Left ventricle myocardium inferior (tissue), 1 donor: Measurements from ENCODE around the gene SCAF8. TPM values are rescaled to one million over a fixed set of nuclear protein-coding genes. Genes with fewer than 3 reads are reported as not detected.
"Not testable (repeated sequence)": the region's sequence is repeated elsewhere in the genome, so short reads cannot be mapped to it uniquely, and the experiment has no call there.

Experiments used
- DNase-seq: peaks from one replicate; pipeline ENCODE4 v3.0.0-alpha.2; 2020
- H3K27ac ChIP-seq: fragments of 200-600 bp; replicated peaks from 2 replicates; pipeline ENCODE4 v1.8.0; 2021
- H3K27me3 ChIP-seq: fragments of 200-600 bp; 2 replicates; pipeline ENCODE4 v1.8.0; 2021; ENCODE audit warnings: low read depth
- H3K36me3 ChIP-seq: fragments of 200-600 bp; 2 replicates; pipeline ENCODE4 v1.8.0; 2021
- H3K4me1 ChIP-seq: fragments of 200-600 bp; 2 replicates; pipeline ENCODE4 v1.8.0; 2021
- H3K4me3 ChIP-seq: fragments of 200-600 bp; 2 replicates; pipeline ENCODE4 v1.8.0; 2021; ENCODE audit warnings: mild to moderate bottlenecking, moderate library complexity
- H3K9me3 ChIP-seq: fragments of 200-600 bp; replicated peaks from 2 replicates; pipeline ENCODE4 v1.8.0; 2021
- intact Hi-C: fragments of 100-400 bp; cut with micrococcal nuclease; formaldehyde crosslinking; loops from one replicate; pipeline ENCODE4 v1.11.0; 2022
- total RNA-seq: library from RNA; stranded (reverse); fragmentation: NEBNext Ultra II Directional; extraction: Animal tissue kit (Norgen Biotek cat#: 25700); gene quantifications from one replicate; pipeline ENCODE4 v1.2.1, GENCODE V29; 2021
- TF ChIP-seq, protein P1 (sequence below): fragments of 200-600 bp; IDR thresholded peaks from 2 replicates; pipeline ENCODE4 v1.8.0; 2021; ENCODE audit warnings: antibody characterized with exemption, mild to moderate bottlenecking, borderline replicate concordance
- donor health status: DM: no; HTN: yes; CAD: no; lungs with severe emphysema.

SCAF8 gene
- total RNA-seq, 1 donor from 2014 or later = 54.2 TPM

- intact Hi-C loops = no loop called here
- Histone ChIP-seq H3K9me3 (no peaks in the 10 kb centered on the region), H3K27ac (no peak overlapping the region), H3K36me3 (no peaks in the 10 kb centered on the region), H3K27me3 (no peaks in the 10 kb centered on the region), H3K4me3 (no peak overlapping the region), H3K4me1 (peaks cover 79% of the 10 kb centered on the region)
- DNase-seq = no peak
- TF ChIP-seq, protein P1, sequence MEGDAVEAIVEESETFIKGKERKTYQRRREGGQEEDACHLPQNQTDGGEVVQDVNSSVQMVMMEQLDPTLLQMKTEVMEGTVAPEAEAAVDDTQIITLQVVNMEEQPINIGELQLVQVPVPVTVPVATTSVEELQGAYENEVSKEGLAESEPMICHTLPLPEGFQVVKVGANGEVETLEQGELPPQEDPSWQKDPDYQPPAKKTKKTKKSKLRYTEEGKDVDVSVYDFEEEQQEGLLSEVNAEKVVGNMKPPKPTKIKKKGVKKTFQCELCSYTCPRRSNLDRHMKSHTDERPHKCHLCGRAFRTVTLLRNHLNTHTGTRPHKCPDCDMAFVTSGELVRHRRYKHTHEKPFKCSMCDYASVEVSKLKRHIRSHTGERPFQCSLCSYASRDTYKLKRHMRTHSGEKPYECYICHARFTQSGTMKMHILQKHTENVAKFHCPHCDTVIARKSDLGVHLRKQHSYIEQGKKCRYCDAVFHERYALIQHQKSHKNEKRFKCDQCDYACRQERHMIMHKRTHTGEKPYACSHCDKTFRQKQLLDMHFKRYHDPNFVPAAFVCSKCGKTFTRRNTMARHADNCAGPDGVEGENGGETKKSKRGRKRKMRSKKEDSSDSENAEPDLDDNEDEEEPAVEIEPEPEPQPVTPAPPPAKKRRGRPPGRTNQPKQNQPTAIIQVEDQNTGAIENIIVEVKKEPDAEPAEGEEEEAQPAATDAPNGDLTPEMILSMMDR = no peak
Observed at GRCh38 chr6:154768280-154768679, 35.1 kb downstream of the SCAF8 start.

- intact Hi-C loops = no loop called here
- H3K27ac ChIP-seq = no peak overlapping the region
- no peaks in the 10 kb centered on the region for H3K9me3 ChIP-seq
- H3K36me3 ChIP-seq = peaks cover 7% of the 10 kb centered on the region
- DNase-seq = no peak
- H3K27me3 ChIP-seq = no peaks in the 10 kb centered on the region
- no peak overlapping the region for H3K4me3 ChIP-seq
- TF ChIP-seq, protein P1 = no peak
- H3K4me1 ChIP-seq = peaks cover 32% of the 10 kb centered on the region
Observed at GRCh38 chr6:154773610-154774089, 40.4 kb downstream of the SCAF8 start.

- H3K27ac ChIP-seq, H3K9me3 ChIP-seq, H3K27me3 ChIP-seq, intact Hi-C loops, DNase-seq, H3K4me3 ChIP-seq: not testable (repeated sequence)
- H3K36me3 ChIP-seq = peaks cover 32% of the 10 kb centered on the region
- H3K4me1 ChIP-seq = peaks cover 11% of the 10 kb centered on the region
Observed at GRCh38 chr6:154779157-154779556, 45.9 kb downstream of the SCAF8 start.

DNA sequence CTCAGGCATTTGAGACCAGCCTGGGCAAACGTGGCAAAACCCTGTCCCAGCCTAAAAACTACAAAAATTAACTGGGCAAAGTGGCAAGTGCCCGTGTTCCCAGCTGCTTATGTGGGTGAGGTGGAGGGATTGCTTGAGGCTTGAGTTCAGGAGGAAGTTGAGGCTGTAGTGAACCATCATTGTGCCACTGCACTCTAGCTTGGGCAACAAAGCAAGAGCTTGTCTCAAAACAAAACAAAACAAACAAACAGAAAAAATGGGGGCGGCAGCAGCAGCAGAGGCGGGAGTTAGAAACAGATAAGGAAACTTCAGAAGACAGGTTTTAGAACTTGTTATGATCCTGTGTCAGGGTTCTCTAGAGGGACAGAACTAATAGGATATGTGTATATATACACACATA, 49.0 kb downstream of the SCAF8 start:
- H3K9me3 ChIP-seq = no peaks in the 10 kb centered on the region
- no peak overlapping the region for H3K4me3 ChIP-seq
- H3K36me3 ChIP-seq = peaks cover 28% of the 10 kb centered on the region
- H3K27ac ChIP-seq = no peak overlapping the region
- intact Hi-C loops = no loop called here
- H3K27me3 ChIP-seq = no peaks in the 10 kb centered on the region
- TF ChIP-seq, protein P1 = no peak
- DNase-seq = no peak
- H3K4me1 ChIP-seq = peaks cover 19% of the 10 kb centered on the region

DNA sequence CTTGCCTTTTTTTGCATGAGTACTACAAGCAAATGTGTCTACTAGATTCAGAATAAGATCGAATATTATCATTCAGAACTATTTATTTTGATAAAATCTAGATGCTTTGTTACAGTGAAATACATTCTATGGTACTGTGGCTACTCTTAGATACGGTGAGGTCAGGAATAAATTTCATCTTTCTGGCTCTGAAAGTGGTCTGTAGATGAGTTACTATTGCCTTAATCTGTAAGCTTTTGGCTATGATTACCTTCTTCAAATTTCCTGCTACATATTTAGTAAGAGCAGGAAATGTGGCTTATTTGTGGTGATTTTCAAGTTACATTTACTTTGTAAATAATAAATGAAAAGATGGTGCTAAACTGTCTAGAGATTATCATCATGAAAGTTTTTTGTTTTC, 50.0 kb downstream of the SCAF8 start:
- H3K36me3 ChIP-seq = peaks cover 34% of the 10 kb centered on the region
- TF ChIP-seq, protein P1 = no peak
- no peak overlapping the region for H3K27ac ChIP-seq

DNA sequence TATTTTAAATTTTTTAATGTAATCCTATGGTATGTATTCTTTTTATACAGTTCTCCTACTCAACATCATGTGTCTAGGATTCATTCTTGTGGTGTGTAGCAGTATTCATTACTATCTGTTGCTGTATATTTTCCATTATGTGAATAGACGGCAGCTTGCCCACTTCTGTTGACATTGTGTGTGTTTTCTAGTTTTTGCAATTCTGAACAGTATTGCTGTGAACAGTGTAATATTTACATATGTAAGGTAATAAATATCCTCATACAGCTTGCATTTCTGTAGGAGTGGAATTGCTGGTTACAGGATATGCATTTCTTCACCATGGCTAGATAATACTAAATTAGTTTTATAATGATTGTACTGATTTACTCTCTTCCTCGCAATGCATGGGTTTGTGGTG, 51.9 kb downstream of the SCAF8 start:
- intact Hi-C loops = no loop called here
- no peaks in the 10 kb centered on the region for H3K27me3 ChIP-seq
- TF ChIP-seq, protein P1 = no peak
- H3K4me1 ChIP-seq = peaks cover 25% of the 10 kb centered on the region
- no peak overlapping the region for H3K27ac ChIP-seq
- H3K36me3 ChIP-seq = peaks cover 34% of the 10 kb centered on the region
- no peaks in the 10 kb centered on the region for H3K9me3 ChIP-seq
- no peak for DNase-seq
- H3K4me3 ChIP-seq = no peak overlapping the region

More for the DNA sequence above, 50.0 kb downstream of the SCAF8 start:
- Histone ChIP-seq H3K9me3 (no peaks in the 10 kb centered on the region), H3K27me3 (no peaks in the 10 kb centered on the region), H3K4me3 (no peak overlapping the region), H3K4me1 (peaks cover 21% of the 10 kb centered on the region)
- no peak for DNase-seq
- intact Hi-C loops = no loop called here
